ENCODE measurements around the gene FCHO2.
A peak's percentile ranks its signal among the peaks of the same experiment; 100 is the strongest.

Gene FCHO2

DNA sequence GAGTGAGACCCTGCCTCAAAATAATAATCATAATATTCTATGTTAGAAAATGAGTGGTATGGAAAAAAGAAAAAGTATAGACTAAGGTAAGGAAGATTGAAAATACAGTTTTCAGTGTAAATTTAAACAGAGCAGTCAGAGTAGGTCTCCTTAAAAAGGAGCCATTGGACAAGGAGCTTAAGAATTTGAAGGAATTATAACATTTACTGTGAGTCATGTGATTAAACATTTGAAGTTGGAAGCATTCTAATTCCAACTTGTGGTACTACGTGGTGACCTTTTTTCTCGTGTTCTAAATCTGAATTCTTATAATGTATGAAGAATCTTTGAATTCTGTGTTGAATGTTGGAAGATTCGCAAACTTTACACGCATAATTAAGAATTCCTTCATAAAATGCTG is 125.3 kb downstream of the FCHO2 start:
- no peak overlapping the region for H3K4me3 ChIP-seq (ENCODE audit: control insufficient read depth, low read depth, low read length)
- DNase-seq (ENCODE audit: low read depth) = no peak
- TF ChIP-seq, protein P1, sequence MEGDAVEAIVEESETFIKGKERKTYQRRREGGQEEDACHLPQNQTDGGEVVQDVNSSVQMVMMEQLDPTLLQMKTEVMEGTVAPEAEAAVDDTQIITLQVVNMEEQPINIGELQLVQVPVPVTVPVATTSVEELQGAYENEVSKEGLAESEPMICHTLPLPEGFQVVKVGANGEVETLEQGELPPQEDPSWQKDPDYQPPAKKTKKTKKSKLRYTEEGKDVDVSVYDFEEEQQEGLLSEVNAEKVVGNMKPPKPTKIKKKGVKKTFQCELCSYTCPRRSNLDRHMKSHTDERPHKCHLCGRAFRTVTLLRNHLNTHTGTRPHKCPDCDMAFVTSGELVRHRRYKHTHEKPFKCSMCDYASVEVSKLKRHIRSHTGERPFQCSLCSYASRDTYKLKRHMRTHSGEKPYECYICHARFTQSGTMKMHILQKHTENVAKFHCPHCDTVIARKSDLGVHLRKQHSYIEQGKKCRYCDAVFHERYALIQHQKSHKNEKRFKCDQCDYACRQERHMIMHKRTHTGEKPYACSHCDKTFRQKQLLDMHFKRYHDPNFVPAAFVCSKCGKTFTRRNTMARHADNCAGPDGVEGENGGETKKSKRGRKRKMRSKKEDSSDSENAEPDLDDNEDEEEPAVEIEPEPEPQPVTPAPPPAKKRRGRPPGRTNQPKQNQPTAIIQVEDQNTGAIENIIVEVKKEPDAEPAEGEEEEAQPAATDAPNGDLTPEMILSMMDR (IDR thresholded peaks at IDR 0.05; ENCODE audit: control insufficient read depth, insufficient read depth, low read depth, low read length, missing control alignments) = no peak

DNA sequence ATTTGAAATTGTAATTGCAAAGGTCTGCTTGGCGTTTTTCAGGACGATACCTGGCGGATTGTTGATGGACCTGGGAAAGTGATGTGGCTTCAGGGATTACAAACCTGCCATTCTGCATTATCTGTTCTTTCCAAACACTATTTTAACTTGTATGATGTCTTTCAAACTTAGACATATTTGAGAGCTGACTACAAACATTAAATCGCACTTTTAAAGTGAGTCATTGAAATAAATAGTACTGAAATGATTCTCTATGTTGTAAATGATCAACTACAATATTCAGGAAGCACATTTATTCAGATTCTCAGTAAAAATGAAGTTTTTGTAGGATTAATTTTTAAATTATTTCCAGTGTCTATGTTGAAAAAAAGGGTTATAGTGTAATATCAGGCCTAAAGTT is 132.2 kb downstream of the FCHO2 start:
- H3K4me3 ChIP-seq (ENCODE audit: control insufficient read depth, low read depth, low read length) = no peak overlapping the region
- TF ChIP-seq, protein P1 (IDR thresholded peaks at IDR 0.05; ENCODE audit: control insufficient read depth, insufficient read depth, low read depth, low read length, missing control alignments) = no peak
- DNase-seq (ENCODE audit: low read depth) = no peak

DNA sequence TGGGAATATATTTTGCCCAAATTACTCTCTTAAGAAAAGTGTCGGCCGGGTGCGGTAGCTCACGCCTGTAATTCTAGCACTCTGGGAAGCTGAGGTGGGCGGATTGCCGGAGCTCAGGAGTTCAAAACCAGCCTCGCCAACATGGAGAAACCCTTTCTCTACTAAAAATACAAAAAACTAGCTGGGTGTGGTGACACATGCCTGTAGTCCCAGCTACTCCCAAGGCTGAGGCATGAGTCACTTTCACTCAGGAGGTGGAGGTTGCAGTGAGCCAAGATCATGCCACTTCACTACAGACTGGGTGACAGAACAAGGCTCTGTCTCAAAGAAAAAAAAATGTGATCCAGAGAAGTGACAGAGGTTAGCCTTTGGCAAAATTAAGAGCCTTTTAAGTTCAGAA is 138.1 kb downstream of the FCHO2 start:
- DNase-seq (ENCODE audit: low read depth) = peak; percentile 21
- TF ChIP-seq, protein P1 (IDR thresholded peaks at IDR 0.05; ENCODE audit: control insufficient read depth, insufficient read depth, low read depth, low read length, missing control alignments) = no peak
- no peak overlapping the region for H3K4me3 ChIP-seq (ENCODE audit: control insufficient read depth, low read depth, low read length)

DNA sequence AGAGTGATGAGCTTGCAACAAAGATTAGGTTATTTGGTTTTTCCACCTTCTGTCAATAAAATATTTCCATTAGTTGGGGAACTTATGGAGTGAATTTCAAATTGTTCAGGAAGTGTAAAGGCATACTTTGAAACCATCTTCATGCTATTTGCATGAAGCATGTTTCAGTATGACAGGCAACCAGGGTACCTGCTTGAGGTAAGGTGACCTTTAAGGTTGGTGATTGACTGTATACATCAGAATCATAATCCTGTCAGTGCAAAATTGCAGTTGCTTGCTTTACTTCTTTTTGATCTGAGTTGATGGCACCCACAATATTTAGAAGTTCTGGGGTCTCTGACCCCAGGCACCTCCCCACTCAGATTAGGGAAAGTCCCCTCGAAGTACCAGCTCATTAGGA is 138.6 kb downstream of the FCHO2 start:
- DNase-seq (ENCODE audit: low read depth) = no peak
- no peak overlapping the region for H3K4me3 ChIP-seq (ENCODE audit: control insufficient read depth, low read depth, low read length)
- TF ChIP-seq, protein P1 (IDR thresholded peaks at IDR 0.05; ENCODE audit: control insufficient read depth, insufficient read depth, low read depth, low read length, missing control alignments) = no peak

DNA sequence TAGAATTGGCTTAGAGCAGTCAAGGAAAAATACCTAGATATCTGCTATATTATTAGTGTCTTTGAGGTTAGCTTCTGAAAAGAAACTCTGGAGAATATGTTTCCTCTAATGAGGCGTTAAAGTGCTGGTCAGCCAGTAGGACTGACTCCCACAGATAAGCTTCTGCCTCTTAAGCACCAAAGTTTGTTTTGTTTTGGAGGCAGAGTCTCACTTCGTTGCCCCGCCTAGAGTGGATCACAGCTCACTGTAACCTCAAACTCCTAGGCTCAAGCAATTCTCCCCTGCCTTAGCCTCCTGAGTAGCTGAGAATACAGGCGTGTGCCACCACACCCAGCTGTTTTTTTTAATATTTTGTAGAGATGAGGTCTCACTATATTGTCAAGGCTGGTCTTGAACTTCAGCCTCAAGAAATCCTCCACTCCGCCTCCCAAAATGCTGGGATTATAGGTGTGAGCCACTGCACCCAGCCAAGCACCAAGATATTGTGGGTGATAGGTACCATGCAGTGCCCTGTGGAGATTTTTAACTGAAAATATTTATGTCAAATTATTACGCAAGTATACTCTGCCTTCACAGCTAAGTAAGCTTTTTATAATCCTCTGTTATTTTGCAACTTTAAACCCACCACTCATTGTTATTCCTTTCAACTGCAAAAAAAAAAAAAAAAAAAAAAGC is 139.9 kb downstream of the FCHO2 start:
- no peak overlapping the region for H3K4me3 ChIP-seq (ENCODE audit: control insufficient read depth, low read depth, low read length)
- TF ChIP-seq, protein P1 (IDR thresholded peaks at IDR 0.05; ENCODE audit: control insufficient read depth, insufficient read depth, low read depth, low read length, missing control alignments) = no peak
- DNase-seq (ENCODE audit: low read depth) = no peak

DNA sequence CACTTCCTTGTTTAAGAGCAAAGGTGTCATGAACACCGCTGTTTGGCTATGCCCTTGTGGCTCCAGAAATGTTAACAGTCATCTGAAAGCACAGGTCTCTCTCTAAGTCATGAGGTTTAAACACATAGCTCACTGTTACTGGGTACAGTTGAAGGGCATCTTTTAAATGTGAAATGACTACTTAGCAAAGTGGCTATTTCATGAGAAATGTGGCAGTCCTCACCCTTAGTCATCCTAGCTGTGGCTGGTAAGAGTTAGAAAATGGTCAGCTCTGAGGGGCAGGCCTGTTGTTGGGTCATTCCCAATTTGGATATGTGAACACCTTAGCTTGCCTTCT is 140.4 kb downstream of the FCHO2 start:
- DNase-seq (ENCODE audit: low read depth) = no peak
- TF ChIP-seq, protein P1 (IDR thresholded peaks at IDR 0.05; ENCODE audit: control insufficient read depth, insufficient read depth, low read depth, low read length, missing control alignments) = no peak
- H3K4me3 ChIP-seq (ENCODE audit: control insufficient read depth, low read depth, low read length) = no peak overlapping the region

DNA sequence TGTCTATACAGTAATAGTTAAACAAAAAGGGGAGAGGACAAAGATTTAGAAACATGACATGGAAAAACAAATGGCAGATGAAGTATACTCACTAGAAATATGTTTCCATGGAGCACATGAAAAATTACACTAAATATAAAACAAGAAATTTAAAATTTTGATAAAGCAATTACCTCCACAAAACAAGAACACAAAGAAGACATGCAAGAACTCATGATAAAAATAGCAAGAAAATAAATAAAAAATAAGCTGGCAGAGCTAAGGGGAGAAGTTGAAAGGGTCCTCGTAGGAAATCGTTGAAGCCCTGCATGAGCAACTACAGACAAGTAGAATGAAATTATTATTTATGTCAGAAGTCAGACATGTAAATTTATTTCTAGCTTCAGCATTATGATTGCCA is 141.9 kb downstream of the FCHO2 start:
- H3K4me3 ChIP-seq (ENCODE audit: control insufficient read depth, low read depth, low read length) = no peak overlapping the region
- TF ChIP-seq, protein P1 (IDR thresholded peaks at IDR 0.05; ENCODE audit: control insufficient read depth, insufficient read depth, low read depth, low read length, missing control alignments) = no peak
- DNase-seq (ENCODE audit: low read depth) = no peak
